Activated CD4-positive, alpha-beta T cell treated with anti-CD3 and anti-CD28 coated beads for 24 hours (primary cell): Measurements from ENCODE around the gene AGBL5.
"Not testable (repeated sequence)": the region's sequence is repeated elsewhere in the genome, so short reads cannot be mapped to it uniquely, and the experiment has no call there.

ENCODE experiments used
- DNase-seq, 2 donors: peaks; one replicate each; pipeline ENCODE4 v3.0.0-alpha.2; 2020; ENCODE audit warnings: low read depth in 2 of 2

Gene AGBL5

DNA sequence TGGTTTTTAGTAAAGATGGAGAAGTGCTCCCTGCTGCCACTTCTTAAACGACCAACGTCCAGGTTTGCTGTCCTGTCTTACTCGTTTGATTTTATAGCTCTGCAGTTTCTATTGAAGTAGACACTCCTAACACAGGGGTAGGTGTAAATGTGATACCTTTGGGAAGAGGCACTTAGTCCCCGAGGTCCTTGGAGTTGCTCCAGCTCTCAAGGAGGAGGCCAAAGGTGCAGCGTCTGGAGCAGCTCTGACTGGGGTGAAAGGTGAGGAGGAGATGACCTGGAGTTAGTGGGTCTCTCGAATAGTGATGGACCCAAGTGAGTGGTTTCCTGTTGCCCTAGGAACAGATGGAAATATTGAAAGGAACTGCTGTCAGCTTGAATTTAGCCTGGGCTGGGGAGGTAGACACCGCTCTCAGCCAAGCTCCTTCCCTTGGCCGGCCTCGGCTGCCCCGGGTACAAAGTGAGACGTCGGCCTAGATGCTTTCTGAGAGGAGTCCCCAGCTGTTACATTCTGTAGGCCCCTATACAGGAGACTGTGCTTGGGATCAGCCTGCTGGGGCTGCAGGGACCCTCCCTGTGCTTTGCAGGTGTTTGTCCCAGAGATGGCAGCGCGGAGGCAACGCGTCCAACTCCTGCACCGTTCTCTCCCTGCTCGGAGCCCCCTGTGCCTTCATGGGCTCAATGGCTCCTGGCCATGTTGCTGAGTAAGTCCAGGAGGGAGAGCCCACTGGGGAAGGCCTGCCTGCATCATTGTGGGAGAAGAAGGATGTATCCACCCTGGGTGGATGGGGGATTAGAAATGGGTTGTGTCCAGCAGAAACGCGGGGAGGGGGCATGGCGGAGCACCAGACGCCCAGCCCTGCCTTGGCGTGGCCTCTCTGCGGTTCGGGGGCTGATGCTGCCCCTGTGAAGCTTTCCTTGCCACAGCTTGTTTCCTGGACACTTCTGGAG lies 40.6 kb downstream of the AGBL5 start:
- DNase-seq, result no peak

DNA sequence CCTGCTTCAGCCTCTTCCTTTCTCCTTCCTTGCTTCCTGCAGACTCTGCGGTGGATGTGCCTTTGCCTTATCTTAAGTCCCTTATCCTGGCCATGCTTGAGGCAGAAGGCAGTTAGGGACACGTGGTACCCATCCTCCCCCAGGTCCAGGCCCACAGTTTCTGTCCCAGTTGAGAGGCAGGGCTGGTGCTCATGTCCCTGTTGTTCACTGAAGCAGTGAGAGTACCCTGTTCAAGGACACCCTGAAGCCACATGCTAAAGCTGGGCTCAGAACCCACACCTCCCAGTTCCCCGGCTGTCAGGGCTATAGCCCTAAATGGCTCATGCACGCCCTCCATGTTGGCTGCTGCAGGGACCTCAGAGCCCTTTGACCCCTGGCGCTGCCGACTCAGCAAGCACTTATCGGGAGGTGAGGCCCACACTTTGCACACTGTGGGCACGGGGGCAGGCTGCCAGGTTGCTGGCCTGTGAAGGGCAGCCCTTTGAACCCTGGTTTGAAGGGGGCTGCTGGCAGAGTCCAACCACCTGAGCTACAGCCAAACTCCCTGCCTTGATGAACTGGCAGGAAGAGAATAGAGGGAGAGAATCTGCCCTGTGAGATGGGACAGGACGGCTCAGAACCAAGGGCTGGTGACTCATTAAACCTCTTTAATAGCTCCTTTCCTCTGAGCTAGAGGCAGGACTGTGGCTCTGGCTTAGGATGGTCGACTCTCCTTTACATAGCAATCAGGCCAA lies 41.4 kb downstream of the AGBL5 start:
- no peak for DNase-seq

DNA sequence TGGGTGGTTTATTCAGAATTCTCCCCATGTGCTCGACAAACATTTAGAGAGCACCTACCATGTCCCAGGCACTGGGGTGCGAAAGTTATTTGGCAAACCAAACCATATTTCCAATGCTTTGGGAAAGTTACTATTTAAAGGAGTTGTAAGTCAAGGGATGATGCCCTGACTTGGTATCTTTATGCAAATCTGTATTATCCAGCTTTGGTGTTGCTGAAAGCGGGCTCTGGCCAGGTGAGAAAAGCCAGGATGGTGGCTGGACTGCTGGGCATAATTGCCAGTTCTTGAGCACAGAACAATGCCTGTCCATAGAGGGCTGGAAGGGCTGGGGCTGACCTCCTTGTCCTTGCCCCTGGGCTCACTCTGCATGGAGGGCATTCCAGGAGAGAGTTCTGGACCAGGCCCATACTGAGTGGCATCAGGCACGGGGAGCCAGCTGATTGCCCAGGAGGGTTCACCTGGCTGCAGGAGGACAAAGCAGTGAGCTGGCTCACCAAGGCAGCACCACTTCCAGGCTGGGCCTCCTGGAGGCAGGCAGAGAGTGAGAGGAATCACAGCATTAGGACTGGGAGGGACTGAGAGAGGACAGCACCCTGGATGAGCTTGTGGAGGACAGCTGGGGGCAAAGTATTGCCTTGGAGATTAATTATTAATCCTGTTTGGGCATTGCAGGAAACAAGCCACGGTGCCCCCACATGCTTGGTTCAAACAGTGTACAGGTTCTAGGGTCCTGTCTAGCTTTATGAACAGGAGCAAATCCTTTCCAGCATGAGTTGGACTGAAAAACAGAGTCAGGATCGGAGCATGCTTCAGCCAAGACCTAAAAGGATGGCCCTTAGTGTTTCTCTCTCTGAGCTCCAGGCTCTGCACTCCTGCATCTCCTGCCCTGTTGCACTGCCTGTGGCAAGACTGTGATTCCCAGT lies 42.2 kb downstream of the AGBL5 start:
- DNase-seq, result no peak

DNA sequence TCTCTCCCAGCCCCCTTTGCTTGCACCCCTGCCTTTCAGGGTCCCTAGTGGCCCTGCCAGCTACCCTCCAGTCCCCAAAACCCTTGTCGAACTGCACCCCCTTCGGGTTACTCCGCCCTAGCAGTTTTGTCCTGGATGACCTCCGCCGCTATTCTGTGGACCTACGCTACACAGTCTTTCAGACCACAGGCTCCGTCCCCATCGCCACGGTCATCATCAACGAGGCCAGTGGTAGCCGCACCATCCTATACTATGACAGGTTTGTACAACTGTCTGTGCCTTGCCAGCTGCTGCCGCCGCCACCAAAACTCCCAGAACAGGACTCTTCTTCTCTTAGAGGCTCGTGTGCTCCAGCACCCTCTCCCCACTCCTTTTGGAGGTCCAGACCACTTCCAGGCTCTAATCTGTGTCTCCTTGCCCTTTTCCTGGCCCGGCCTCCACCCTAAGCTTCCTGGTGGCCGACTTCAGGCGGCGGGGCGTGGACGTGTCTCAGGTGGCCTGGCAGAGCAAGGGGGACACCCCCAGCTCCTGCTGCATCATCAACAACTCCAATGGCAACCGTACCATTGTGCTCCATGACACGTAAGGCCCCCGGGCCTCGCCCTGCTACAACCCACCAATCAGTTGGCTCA lies 43.0 kb downstream of the AGBL5 start:
- no peak for DNase-seq

DNA sequence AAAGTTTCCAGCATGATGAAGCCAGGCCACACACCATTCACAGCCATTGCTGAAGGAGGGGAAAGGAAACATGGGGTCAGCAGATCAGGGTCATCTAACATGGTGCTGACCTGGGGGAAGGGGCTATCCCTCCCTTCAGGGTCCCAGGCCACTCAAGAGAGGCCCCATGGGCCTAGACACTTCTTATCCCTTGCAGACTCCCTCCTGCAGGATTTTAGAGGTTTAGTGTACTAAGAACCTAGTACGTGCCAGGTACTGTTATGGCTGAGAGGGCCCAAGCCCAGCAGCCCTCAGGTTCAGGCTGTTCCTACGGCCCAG lies 43.9 kb downstream of the AGBL5 start:
- DNase-seq, result no peak

DNA sequence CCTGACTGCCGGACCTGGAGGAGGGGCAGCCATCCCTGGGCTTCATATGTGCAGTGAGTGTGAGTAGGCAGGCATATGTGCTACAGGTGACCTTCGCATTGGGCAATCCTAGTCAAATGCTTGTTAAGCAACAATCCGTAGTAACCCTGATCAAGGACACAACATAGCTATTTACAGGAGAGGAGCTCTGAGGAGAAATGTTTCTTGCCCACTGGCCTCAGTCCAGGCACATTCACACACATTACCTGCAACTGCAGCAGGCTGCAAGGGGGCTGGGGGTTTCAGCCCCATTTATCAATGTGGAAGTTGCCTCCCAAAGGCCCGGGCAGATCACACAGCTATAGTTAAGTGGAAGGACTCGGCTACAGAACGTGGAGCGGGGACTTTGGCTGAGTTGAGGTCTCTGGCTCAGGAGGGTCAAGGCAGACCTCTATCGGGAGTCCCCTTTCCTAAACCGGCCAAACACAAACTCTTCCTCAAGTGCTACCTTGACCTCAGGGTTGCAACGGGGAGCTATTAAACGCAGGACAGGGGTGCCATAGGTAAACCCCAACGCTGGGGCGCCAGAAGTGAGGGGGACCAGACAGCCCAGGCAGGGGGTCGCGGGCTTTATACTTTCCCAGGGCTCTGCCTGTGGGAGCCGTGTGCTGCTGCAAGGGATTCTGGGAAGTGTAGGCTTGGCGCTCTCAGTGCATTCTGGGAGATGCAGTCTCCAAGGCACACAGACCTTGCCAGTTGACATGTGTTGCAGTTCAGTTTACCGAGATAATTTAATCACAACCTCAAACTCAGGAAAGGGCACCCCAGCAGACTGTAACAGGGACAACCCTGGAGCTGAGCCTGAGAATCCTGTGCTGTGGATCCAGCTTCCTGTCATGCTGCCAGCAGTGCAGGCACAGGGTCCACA lies 44.5 kb downstream of the AGBL5 start:
- DNase-seq, result peak in 1 of 2 donors; percentile 32

DNA sequence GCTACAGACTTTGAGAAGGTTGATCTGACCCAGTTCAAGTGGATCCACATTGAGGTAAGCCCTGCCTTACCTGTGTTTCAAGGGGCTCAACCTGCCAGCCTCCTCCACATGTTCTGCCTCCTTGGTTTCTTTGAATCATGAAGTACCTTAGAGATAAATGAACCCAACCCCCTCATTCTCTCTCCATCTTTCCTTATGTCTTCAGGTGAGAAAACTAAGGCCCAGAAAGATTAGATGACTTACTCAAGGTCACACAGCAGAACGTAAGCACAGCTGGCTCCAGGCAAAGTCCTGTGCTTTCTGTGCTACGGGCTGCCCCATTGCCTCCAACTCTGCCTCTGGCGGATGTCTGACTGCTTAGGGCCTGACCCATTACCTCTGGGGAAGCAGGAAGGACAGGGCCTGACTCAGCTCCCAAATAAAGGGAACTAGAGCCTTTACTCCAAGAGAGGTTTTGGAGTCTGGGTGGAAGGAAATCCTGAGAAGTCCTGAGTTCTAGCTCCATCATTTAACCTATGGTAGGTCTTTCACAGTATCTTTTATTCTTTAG lies 45.4 kb downstream of the AGBL5 start:
- DNase-seq, result no peak

DNA sequence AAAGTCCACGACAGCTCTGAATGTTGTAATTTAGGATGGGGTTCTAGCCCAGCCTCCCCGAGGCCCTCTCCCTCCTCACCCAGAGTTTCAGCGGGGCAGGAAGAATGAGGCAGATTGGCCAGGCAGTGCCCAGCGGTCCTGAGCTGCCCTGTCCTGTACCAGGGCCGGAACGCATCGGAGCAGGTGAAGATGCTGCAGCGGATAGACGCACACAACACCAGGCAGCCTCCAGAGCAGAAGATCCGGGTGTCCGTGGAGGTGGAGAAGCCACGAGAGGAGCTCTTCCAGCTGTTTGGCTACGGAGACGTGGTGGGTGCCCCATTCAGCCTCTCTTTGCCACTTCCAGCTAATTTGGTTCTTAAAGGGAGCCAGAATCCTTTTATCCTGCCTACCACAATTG lies 45.9 kb downstream of the AGBL5 start:
- no peak for DNase-seq

DNA sequence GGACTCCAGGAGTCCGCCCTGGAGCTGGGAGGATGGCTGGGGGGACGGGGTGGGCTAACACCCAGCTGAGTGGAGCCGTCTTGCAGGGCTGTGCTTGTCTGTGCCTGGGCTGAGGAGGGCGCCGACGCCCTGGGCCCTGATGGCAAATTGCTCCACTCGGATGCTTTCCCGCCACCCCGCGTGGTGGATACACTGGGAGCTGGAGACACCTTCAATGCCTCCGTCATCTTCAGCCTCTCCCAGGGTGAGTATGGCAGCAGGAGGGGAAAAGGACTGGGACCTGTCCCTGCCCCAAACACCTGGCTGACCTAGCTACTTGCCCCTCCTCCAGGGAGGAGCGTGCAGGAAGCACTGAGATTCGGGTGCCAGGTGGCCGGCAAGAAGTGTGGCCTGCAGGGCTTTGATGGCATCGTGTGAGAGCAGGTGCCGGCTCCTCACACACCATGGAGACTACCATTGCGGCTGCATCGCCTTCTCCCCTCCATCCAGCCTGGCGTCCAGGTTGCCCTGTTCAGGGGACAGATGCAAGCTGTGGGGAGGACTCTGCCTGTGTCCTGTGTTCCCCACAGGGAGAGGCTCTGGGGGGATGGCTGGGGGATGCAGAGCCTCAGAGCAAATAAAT lies 48.0 kb downstream of the AGBL5 start:
- no peak for DNase-seq

DNA sequence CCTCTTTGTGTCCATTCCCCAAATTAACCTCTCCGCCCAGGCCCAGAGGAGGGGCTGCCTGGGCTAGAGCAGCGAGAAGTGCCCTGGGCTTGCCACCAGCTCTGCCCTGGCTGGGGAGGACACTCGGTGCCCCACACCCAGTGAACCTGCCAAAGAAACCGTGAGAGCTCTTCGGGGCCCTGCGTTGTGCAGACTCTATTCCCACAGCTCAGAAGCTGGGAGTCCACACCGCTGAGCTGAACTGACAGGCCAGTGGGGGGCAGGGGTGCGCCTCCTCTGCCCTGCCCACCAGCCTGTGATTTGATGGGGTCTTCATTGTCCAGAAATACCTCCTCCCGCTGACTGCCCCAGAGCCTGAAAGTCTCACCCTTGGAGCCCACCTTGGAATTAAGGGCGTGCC lies 48.6 kb downstream of the AGBL5 start:
- DNase-seq, result no peak

DNA sequence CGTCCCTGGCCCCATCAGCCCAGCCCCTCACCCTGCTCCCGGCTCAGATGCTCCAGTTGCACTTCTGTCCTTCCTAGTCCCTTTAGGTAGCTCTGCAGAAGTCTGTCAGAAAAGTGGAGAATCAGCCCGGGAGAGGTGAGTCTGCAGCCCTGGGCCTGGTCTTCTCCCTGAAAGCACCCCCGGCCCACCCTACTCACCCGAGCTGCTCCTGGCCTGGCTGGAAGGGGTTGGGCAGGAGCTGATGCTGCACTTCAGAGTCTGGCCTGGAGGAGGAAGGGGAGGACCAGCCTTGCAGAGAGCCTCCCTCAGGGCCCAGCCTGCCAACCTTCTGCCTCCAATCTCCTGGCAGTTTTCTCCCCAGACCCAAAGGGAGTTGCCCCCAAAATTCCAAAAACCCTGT lies 50.9 kb downstream of the AGBL5 start:
- DNase-seq, result no peak

DNA sequence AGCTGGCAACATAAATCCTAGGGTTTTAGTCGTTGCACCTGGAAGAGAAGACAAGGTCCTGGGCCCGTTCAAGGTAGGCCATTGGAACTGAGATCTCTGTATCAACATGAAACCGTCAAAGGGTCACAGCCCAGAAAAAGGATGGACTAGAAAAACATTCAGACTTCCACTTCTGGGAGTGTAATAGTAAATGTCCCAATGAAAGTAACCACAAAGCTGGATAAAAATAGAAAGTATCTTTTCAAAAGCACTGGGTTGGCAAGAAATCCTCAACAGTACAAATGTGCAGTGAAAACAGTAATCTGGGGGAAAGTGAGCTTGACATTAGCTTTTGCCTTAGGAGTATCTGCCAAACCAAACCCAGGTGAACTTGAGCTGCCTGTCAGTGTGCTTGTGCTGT lies 54.5 kb downstream of the AGBL5 start:
- DNase-seq, result no peak

DNA sequence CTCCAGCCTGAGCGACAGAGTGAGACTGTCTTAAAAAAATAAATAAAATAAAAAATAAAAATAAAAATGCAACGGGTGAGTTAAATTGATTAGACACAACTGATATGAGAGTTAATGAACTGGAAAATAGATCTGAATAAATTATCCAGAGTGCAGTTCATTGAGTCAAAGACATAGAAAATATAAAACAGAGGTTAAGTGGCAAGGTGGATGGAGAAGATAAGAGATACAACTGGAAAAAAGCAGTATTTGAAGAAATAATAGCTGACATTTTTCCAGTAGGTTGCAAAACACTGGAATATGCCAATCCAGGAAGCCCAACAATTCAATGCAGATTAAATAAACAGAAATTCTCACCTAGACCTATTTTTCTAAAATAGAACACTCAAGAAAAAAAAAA lies 56.8 kb downstream of the AGBL5 start:
- no peak for DNase-seq

DNA sequence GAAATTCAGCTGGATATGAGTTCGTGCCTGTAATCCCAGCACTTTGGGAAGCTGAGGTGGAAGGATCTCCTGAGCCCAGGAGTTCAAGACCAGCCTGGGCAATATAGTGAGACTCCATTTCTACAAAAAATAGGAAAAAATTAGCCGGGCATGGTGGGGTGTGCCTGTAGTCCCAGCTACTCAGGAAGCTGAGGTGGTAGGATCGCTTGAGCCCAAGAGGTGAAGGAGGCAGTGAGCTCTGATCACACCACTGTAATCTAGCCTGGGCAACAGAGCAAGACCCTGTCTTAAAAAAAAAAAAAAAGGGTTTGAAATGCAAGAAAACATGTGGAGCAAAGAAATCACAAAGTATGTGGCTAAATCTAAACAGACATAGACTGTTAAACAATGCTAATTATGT lies 57.6 kb downstream of the AGBL5 start:
- DNase-seq, result no peak

DNA sequence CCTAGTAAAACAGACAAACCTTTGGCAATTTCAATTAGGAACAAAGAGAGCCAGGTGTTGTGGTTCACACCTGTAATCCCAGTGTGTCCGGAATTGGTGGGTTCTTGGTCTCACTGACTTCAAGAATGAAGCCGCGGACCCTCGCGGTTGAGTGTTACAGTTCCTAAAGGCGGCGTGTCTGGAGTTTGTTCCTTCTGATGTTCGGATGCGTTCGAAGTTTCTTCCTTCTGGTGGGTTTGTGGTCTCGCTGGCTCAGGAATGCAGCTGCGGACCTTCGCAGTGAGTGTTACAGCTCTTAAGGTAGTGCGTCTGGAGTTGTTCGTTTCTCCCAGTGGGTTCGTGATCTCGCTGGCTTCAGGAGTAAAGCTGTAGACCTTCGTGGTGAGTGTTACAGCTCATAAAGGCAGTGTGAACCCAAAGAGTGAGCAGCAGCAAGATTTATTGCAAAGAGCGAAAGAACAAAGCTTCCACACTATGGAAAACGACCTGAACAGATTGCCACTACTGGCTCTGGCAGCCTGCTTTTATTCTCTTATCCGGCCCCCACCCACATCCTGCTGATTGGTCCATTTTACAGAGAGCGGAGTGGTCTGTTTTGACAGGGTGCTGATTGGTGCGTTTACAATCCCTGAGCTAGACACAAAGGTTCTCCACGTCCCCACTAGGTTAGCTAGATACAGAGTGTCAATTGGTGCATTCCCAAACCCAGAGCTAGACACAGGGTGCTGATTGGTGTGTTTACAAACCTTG lies 59.3 kb downstream of the AGBL5 start:
- not testable (repeated sequence) for DNase-seq

DNA sequence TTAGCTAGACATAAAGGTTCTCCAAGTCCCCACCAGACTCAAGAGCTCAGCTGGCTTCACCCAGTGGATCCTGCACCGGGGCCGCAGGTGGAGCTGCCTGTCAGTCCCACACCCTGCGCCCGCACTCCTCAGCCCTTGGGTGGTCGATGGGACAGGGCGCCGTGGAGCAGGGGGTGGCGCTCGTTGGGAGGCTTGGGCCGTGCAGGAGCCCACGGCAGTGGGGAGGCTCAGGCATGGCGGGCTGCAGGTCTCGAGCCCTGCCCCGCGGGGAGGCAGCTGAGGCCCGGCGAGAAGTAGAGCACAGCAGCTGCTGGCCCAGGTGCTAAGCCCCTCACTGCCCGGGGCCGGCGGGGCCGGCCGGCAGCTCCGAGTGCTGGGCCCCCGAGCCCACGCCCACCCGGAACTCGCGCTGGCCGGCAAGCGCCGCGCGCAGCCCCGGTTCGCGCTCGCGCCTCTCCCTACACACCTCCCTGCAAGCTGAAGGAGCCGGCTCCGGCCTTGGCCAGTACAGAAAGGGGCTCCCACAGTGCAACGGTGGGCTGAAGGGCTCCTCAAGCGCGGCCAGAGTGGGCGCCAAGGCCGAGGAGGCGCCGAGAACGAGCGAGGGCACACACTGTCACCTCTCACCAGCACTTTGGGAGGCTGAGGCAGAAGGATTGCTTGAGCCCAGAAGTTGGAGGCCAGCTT lies 60.1 kb downstream of the AGBL5 start:
- DNase-seq, result not testable (repeated sequence)

DNA sequence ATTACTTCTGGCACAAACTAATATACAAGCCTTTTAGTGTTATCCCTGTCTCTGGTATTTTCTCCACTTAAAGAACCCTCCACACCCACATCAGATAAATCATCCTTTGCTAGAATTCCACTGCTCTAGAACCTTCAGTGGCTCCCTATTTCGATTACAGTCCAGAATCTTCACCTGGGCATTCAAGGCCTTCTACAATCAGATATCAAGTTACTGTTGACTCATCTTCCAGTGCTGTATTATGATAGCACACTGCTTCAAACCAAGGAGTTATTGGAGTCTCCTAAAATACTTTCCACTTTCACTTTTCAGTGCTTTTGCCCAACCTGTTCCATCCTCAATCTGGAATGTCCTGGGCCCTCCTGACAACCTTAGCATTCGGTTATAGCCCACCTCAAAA lies 64.1 kb downstream of the AGBL5 start:
- DNase-seq, result no peak

DNA sequence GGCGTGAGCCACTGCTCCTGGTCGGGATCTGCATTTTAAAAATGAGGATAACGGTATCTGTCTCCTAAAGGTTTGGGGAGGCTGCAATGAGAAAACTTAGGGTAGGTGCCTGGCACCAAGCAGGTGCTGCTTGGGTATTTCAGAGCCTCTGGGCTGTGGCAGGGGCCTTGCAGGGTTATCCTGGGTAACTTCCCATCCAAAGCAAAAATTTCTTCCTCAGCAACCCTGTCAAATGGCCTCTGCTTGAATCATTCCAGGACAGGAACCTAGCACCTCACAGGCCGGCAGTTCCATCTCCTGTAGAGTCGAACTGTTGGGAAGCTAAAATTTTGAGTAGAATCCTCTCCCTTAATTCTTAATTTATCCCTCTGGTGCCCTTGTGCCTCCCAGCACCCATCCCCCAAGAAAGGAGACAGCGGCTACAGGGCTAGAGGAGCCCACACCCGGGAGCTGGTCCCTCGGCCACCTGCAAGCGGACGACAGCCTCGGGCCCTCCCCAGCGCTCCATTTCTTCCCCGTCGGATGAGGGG lies 66.6 kb downstream of the AGBL5 start:
- DNase-seq, result no peak
